ENCODE data around the gene AS3MT. TPM values are rescaled to one million over a fixed set of nuclear protein-coding genes. Genes with fewer than 3 reads are reported as not detected.

AS3MT gene
- total RNA-seq, 1 donor from 2014 or later = 40.3 TPM

GRCh38 chr10:102930720-102931119, 61.5 kb downstream of the AS3MT start:
- Histone ChIP-seq H3K4me3 (no peak overlapping the region), H3K4me2 (no peak overlapping the region), H3K79me2 (ENCODE audit: low read depth) (peaks cover 15% of the 10 kb centered on the region), H3F3A (ENCODE audit: low read depth) (no peaks in the 10 kb centered on the region), H3K9me3 (ENCODE audit: low read depth) (peaks cover 4% of the 10 kb centered on the region), H3K4me1 (no peaks in the 10 kb centered on the region), H3K27me3 (no peaks in the 10 kb centered on the region), H3K36me3 (no peaks in the 10 kb centered on the region), H3K27ac (no peak overlapping the region), H4K20me1 (ENCODE audit: low read depth) (no peaks in the 10 kb centered on the region), H3K9ac (no peak overlapping the region), H2AFZ (replicated peaks) (no peak overlapping the region)
- H3K4me1 Mint-ChIP-seq = no peaks in the 10 kb centered on the region
- TF ChIP-seq EZH2phosphoT487 (IDR thresholded peaks at IDR 0.05) (no peak), EZH2 (IDR thresholded peaks at IDR 0.05) (no peak), CTCF (IDR thresholded peaks at IDR 0.05) (no peak)
- no peak for DNase-seq (ENCODE audit: low spot score)
- H3K27me3 Mint-ChIP-seq (ENCODE audit: insufficient read depth, low read depth) = peaks cover 2% of the 10 kb centered on the region
- H3K9me3 Mint-ChIP-seq = peaks cover 12% of the 10 kb centered on the region
- peaks cover 10% of the 10 kb centered on the region for H3K36me3 Mint-ChIP-seq
- no peak overlapping the region for H3K27ac Mint-ChIP-seq
- no peak overlapping the region for H3K4me3 Mint-ChIP-seq

GRCh38 chr10:102931643-102932042, 62.4 kb downstream of the AS3MT start:
- Mint-ChIP-seq H3K4me3 (no peak overlapping the region), H3K27me3 (ENCODE audit: insufficient read depth, low read depth) (peaks cover 2% of the 10 kb centered on the region), H3K4me1 (no peaks in the 10 kb centered on the region), H3K27ac (no peak overlapping the region), H3K9me3 (peaks cover 12% of the 10 kb centered on the region), H3K36me3 (peaks cover 10% of the 10 kb centered on the region)
- Histone ChIP-seq H3K36me3 (no peaks in the 10 kb centered on the region), H3K4me2 (no peak overlapping the region), H3K79me2 (ENCODE audit: low read depth) (peaks cover 15% of the 10 kb centered on the region), H3K27ac (no peak overlapping the region), H3K4me1 (no peaks in the 10 kb centered on the region), H3K9ac (no peak overlapping the region), H3K9me3 (ENCODE audit: low read depth) (peaks cover 4% of the 10 kb centered on the region), H3K4me3 (no peak overlapping the region), H2AFZ (replicated peaks) (no peak overlapping the region), H3K27me3 (no peaks in the 10 kb centered on the region), H4K20me1 (ENCODE audit: low read depth) (no peaks in the 10 kb centered on the region), H3F3A (ENCODE audit: low read depth) (no peaks in the 10 kb centered on the region)
- TF ChIP-seq CTCF (IDR thresholded peaks at IDR 0.05) = no peak
- TF ChIP-seq EZH2 (IDR thresholded peaks at IDR 0.05) = no peak
- no peak for TF ChIP-seq EZH2phosphoT487 (IDR thresholded peaks at IDR 0.05)
- DNase-seq (ENCODE audit: low spot score) = no peak

- H3K27ac Mint-ChIP-seq = no peak overlapping the region
- no peak overlapping the region for H3K4me3 Mint-ChIP-seq
- TF ChIP-seq CTCF (IDR thresholded peaks at IDR 0.05) (no peak), EZH2 (IDR thresholded peaks at IDR 0.05) (no peak)
- peaks cover 2% of the 10 kb centered on the region for H3K27me3 Mint-ChIP-seq (ENCODE audit: insufficient read depth, low read depth)
- H3K4me2 ChIP-seq = no peak overlapping the region
- no peaks in the 10 kb centered on the region for H4K20me1 ChIP-seq (ENCODE audit: low read depth)
- H2AFZ ChIP-seq (replicated peaks) = no peak overlapping the region
- no peaks in the 10 kb centered on the region for H3K4me1 Mint-ChIP-seq
- H3F3A ChIP-seq (ENCODE audit: low read depth) = no peaks in the 10 kb centered on the region
- H3K36me3 ChIP-seq = no peaks in the 10 kb centered on the region
- no peak overlapping the region for H3K9ac ChIP-seq
- H3K9me3 Mint-ChIP-seq = peaks cover 11% of the 10 kb centered on the region
- no peak overlapping the region for H3K4me3 ChIP-seq
- no peak for DNase-seq (ENCODE audit: low spot score)
- H3K27ac ChIP-seq = no peak overlapping the region
- no peaks in the 10 kb centered on the region for H3K4me1 ChIP-seq
- H3K79me2 ChIP-seq (ENCODE audit: low read depth) = peaks cover 6% of the 10 kb centered on the region
- no peaks in the 10 kb centered on the region for H3K27me3 ChIP-seq
- peaks cover 4% of the 10 kb centered on the region for H3K9me3 ChIP-seq (ENCODE audit: low read depth)
- H3K36me3 Mint-ChIP-seq = peaks cover 4% of the 10 kb centered on the region
Measured at GRCh38 chr10:102935505-102935904, 66.2 kb downstream of the AS3MT start.

All from neural progenitor cell (in vitro differentiated cells).